Cardiac fibroblast (primary cell): Measurements from ENCODE around the gene SLC52A1.

ENCODE experiments used
- DNase-seq, 2 donors: peaks; one replicate each; pipeline versions ENCODE4 v3.0.0 to v3.0.0-alpha.2; 2010; ENCODE audit warnings: low read depth in 2 of 2
- H3K4me3 ChIP-seq, 2 donors: replicated peaks in 1 of 2; 1 replicate in 1 of 2; 2 replicates in 1 of 2; pipeline ENCODE4 v1.5.1; 2011; ENCODE audit warnings: low read depth in 2 of 2, low read length in 2 of 2, mild to moderate bottlenecking in 2 of 2, moderate library complexity in 1 of 2
- TF ChIP-seq, protein P1 (sequence below): IDR thresholded peaks from one replicate; pipeline ENCODE4 v1.5.1; 2011; ENCODE audit warnings: low read depth, mild to moderate bottlenecking, low read length, inconsistent platforms

SLC52A1 gene

DNA sequence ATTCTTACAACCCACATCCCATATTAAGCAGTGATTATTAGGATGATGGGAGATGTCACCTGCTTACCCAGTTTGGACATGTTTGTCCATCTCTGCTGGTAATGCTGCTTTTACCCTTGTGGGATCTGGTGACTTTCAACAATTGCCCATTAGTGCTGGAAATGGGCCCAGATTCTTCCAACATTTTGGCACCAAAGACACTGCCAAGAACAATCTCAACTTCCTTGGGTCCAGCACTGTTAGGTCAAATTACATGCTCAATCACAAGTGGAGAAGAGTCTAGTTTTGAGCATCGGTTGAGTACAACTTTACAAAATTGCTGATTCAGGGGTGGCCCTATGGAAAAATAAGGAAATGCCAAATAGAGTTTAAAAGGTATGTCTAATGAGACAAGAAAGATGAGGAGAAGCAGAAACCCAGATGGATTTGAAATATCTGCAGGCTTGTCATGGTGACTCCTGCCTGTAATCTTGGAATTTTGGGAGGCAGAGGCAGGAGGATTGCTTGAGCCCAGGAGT, 30.1 kb upstream of the SLC52A1 start:
- H3K4me3 ChIP-seq = no peak overlapping the region
- peak in 1 of 2 donors; percentile 49 for DNase-seq
- TF ChIP-seq, protein P1, sequence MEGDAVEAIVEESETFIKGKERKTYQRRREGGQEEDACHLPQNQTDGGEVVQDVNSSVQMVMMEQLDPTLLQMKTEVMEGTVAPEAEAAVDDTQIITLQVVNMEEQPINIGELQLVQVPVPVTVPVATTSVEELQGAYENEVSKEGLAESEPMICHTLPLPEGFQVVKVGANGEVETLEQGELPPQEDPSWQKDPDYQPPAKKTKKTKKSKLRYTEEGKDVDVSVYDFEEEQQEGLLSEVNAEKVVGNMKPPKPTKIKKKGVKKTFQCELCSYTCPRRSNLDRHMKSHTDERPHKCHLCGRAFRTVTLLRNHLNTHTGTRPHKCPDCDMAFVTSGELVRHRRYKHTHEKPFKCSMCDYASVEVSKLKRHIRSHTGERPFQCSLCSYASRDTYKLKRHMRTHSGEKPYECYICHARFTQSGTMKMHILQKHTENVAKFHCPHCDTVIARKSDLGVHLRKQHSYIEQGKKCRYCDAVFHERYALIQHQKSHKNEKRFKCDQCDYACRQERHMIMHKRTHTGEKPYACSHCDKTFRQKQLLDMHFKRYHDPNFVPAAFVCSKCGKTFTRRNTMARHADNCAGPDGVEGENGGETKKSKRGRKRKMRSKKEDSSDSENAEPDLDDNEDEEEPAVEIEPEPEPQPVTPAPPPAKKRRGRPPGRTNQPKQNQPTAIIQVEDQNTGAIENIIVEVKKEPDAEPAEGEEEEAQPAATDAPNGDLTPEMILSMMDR = no peak

DNA sequence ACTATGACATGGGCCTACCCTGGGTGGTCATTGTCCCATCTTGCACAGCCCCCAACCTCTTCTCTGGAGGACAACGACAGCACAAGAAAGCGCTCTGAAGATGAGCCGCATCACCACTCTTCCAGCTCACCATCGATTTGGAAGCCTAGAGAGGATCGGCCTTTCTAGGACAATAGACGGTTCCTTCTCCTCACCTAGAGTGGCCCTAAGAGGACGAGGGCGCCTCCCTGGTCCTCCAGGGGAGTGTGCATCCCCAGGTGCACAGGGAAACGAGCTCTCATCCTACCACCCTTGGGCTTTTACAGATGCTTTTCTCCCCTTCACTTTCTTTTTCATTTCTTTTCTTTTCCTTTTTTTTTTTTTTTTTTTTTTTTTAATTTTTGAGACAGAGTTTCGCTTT, 20.3 kb upstream of the SLC52A1 start:
- DNase-seq = no peak
- H3K4me3 ChIP-seq = no peak overlapping the region
- TF ChIP-seq, protein P1 = no peak

DNA sequence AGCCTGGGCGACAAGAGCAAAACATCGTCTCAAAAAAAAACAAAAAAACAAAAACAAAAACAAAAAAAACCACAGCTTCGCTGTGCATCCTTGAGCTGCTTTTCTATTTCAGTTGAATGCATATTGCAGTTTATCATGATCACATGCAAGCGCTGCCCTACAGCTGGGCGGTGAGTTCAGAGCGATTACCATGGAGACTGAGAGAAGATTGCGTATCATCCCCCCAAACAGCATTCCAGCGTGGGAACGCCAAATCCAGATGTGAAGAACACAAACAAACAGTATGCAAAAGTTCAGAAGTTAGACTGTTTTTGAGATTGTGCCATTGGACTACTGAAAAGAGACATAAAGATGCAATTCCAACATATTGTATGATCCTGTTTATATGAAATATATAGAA, 15.1 kb upstream of the SLC52A1 start:
- peak; percentile 22 to 31 for DNase-seq
- no peak overlapping the region for H3K4me3 ChIP-seq
- TF ChIP-seq, protein P1 = no peak

DNA sequence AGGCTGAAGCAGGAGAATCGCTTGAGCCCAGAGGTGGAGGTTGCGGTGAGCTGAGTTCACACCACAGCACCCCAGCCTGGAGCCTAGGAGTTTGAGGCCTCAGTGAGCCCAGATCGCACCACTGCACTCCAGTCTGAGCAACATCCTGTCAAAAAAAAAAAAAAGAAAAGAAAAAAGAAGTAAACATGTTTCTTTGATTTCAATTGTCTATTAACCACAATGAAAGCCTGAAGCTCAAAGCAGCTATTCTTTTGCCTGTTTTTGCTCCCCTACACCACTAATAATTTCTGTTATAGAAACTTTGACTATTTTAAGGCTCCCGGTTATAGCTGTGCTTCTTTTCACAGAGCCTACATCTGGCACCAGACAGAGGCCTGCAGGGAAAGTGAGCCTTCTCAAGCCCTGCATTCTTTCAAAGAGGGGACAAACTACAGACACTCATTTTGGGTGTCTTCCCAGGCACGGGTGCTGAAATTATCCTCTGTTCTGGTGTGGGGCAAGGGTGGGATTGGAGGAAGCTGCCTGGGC, 14.2 kb upstream of the SLC52A1 start:
- DNase-seq = no peak
- TF ChIP-seq, protein P1 = no peak
- no peak overlapping the region for H3K4me3 ChIP-seq

DNA sequence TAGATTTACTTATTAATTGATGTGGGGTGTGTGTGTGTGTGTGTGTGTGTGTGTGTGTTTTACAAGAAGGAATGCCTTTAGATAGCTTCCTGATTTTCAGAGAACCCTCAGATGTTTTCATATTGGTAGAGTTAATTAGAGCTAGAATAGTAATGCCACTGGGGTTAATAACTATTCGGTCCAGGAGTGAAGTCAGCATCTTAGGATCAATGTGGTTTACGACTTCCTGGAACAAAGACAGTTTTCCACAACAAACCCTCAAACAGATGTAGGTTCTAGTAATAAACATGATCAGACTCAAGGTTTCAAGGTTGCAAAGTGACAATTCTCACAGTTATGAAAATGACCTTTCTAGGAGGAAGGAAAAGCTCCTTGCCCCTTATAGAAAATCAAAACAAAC, 12.2 kb upstream of the SLC52A1 start:
- H3K4me3 ChIP-seq = no peak overlapping the region
- TF ChIP-seq, protein P1 = no peak
- DNase-seq = no peak

DNA sequence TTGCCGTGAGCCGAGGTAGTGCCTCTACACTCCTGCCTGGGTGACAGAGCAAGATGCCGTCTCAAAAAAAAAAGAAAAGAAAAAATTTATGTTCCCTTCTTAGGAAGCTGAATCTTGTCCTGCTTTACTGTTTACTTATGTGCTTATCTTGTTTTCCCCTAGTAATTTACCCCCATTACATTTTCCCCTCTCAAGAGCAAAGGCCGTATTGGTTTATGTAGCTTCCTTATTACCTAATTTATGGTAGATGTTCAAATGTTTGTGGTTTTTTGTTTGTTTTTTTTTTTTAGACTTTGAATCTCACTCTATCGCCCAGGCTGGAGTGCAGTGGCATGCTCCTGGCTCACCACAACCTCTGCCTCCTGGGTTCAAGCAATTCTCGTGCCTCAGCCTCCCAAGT, 10.3 kb upstream of the SLC52A1 start:
- TF ChIP-seq, protein P1 = no peak
- no peak overlapping the region for H3K4me3 ChIP-seq
- no peak for DNase-seq

DNA sequence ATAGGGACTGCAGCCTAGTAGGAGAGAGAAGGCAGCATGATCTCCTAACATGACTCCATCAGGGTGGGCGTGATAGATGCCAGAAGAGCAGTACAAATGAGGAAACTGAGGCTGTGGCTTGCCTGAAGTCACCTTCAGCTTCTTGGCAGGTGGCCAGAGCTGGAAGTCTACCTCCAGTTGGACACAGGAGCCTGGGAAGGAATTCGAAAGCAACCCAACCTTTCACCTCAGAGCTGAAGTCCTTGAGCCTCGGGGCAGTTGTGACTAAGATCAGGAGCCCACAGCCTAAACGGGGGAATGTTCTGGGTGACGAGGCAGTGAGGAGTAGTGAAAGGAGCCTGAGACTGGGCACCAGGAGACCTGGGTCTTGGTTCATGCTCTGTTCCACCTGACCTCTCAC, 9.4 kb upstream of the SLC52A1 start:
- DNase-seq = no peak
- no peak overlapping the region for H3K4me3 ChIP-seq
- TF ChIP-seq, protein P1 = no peak
